Loucy (cell line): ENCODE data around the gene KCNQ5.

Source experiments
- CTCF ChIP-seq: fragments of 200-600 bp; sonication (generic); conservative IDR thresholded peaks from 2 replicates; pipeline ENCODE4 v1.5.1; 2014; ENCODE audit warnings: mild to moderate bottlenecking, antibody characterized with exemption, low read length
- EZH2phosphoT487 ChIP-seq: fragments of 200-600 bp; IDR thresholded peaks from 2 replicates; pipeline ENCODE4 v1.6.1; 2018; ENCODE audit warnings: antibody characterized with exemption, mild to moderate bottlenecking, moderate library complexity, borderline replicate concordance

- no peak for TF ChIP-seq CTCF
- TF ChIP-seq EZH2phosphoT487: no peak
Observed at GRCh38 chr6:72987301-72987700, 365.4 kb downstream of the KCNQ5 start.
